K562 (cell line): ENCODE results near the gene LIMK1.

Experiments used
- LCOR ChIP-seq: sonication (generic); formaldehyde crosslinking; IDR thresholded peaks from 2 replicates; pipeline ENCODE4 v1.8.0; 2022; ENCODE audit warnings: mild to moderate bottlenecking, missing genetic modification reagents
- MAFG ChIP-seq: fragments of 450-650 bp; conservative IDR thresholded peaks from 2 replicates; pipeline ENCODE4 v1.6.1; 2016; ENCODE audit warnings: missing genetic modification characterization, missing compliant biosample characterization
- POLR2A ChIP-seq: fragments of 450-650 bp; conservative IDR thresholded peaks from 2 replicates; pipeline ENCODE4 v1.6.1; 2016
- POLR2AphosphoS2 ChIP-seq: IDR thresholded peaks from 2 replicates; pipeline ENCODE4 v1.6.1; 2012; ENCODE audit warnings: low read length, improper control_type of control experiment
- POLR2AphosphoS5 ChIP-seq: IDR thresholded peaks from 2 replicates; pipeline ENCODE4 v1.6.1; 2011; ENCODE audit warnings: mild to moderate bottlenecking, low read depth, low read length, moderate library complexity; ENCODE audit not compliant: control insufficient read depth, insufficient read depth
- RAD21 ChIP-seq, 2 experiments: fragments of 250-450 bp in 1 of 2; fragments of 450-650 bp in 1 of 2; sonication (Bioruptor Pico) in 1 of 2; formaldehyde crosslinking in 1 of 2; IDR thresholded peaks in 1 of 2; conservative IDR thresholded peaks in 1 of 2; 2 replicates each; pipeline versions ENCODE4 v1.4.0 to v1.8.0; 2020 to 2022; ENCODE audit warnings: mild to moderate bottlenecking in 2 of 2, moderate library complexity in 1 of 2
- ZNF184 ChIP-seq: sonication (generic); formaldehyde crosslinking; IDR thresholded peaks from 2 replicates; pipeline ENCODE4 v1.5.0; 2020; ENCODE audit warnings: missing genetic modification reagents
- ZNF76 ChIP-seq: fragments of 250-450 bp; sonication (Bioruptor Pico); IDR thresholded peaks from 2 replicates; pipeline ENCODE4 v1.4.0; 2020; ENCODE audit warnings: mild to moderate bottlenecking, moderate library complexity, borderline replicate concordance

GRCh38 chr7:74101061-74101681 lies 17.6 kb downstream of the LIMK1 start:
- TF ChIP-seq POLR2A (no peak), POLR2AphosphoS5 (no peak), RAD21 (CRISPR knock-in tag; conservative IDR thresholded peaks at IDR 0.05 in 1 of 2, IDR thresholded peaks at IDR 0.05 in 1 of 2) (no peak), ZNF76 (CRISPR knock-in tag) (no peak), MAFG (no peak), LCOR (CRISPR knock-in tag) (no peak), ZNF184 (CRISPR knock-in tag) (no peak), POLR2AphosphoS2 (no peak)
